ENCODE data around the gene USP37. TPM values are rescaled to one million over a fixed set of nuclear protein-coding genes. Genes with fewer than 3 reads are reported as not detected.

Gene USP37
- total RNA-seq, 1 experiment from 2014 or later, result 7.4 TPM

GRCh38 chr2:218447072-218447471 is 121.1 kb downstream of the USP37 start:
- in situ Hi-C loops (cut with HindIII; ENCODE audit: low pct_unique_long_range_greater_than_20kb, low sequenced_read_pairs), result no loop called here
- DNase-seq (ENCODE audit: low read depth, low spot score), result no peak

GRCh38 chr2:218446547-218446946 is 121.6 kb downstream of the USP37 start:
- in situ Hi-C loops (cut with HindIII; ENCODE audit: low pct_unique_long_range_greater_than_20kb, low sequenced_read_pairs), result no loop called here
- no peak for DNase-seq (ENCODE audit: low read depth, low spot score)

- DNase-seq (ENCODE audit: low read depth, low spot score), result no peak
- in situ Hi-C loops (cut with HindIII; ENCODE audit: low pct_unique_long_range_greater_than_20kb, low sequenced_read_pairs), result no loop called here
These were observed 122.5 kb downstream of the USP37 start for GRCh38 chr2:218445602-218446001.

- in situ Hi-C loops (cut with HindIII; ENCODE audit: low pct_unique_long_range_greater_than_20kb, low sequenced_read_pairs), result no loop called here
- no peak for DNase-seq (ENCODE audit: low read depth, low spot score)
These were observed 123.3 kb downstream of the USP37 start for GRCh38 chr2:218444692-218445357.

- in situ Hi-C loops (cut with HindIII; ENCODE audit: low pct_unique_long_range_greater_than_20kb, low sequenced_read_pairs), result no loop called here
- no peak for DNase-seq (ENCODE audit: low read depth, low spot score)
These were observed 129.6 kb downstream of the USP37 start for GRCh38 chr2:218438596-218438995.

GRCh38 chr2:218437969-218438368 is 130.2 kb downstream of the USP37 start:
- DNase-seq (ENCODE audit: low read depth, low spot score), result no peak
- in situ Hi-C loops (cut with HindIII; ENCODE audit: low pct_unique_long_range_greater_than_20kb, low sequenced_read_pairs), result no loop called here

- in situ Hi-C loops (cut with HindIII; ENCODE audit: low pct_unique_long_range_greater_than_20kb, low sequenced_read_pairs), result no loop called here
- DNase-seq (ENCODE audit: low read depth, low spot score), result no peak
These were observed 131.2 kb downstream of the USP37 start for GRCh38 chr2:218436992-218437391.

- in situ Hi-C loops (cut with HindIII; ENCODE audit: low pct_unique_long_range_greater_than_20kb, low sequenced_read_pairs), result no loop called here
These were observed 132.9 kb downstream of the USP37 start for GRCh38 chr2:218435003-218435982.

GRCh38 chr2:218434456-218434855 is 133.7 kb downstream of the USP37 start:
- DNase-seq (ENCODE audit: low read depth, low spot score), result no peak
- in situ Hi-C loops (cut with HindIII; ENCODE audit: low pct_unique_long_range_greater_than_20kb, low sequenced_read_pairs), result no loop called here

More at GRCh38 chr2:218435003-218435982, 132.9 kb downstream of the USP37 start:
- no peak for DNase-seq (ENCODE audit: low read depth, low spot score)

GRCh38 chr2:218432676-218433365 is 135.3 kb downstream of the USP37 start:
- in situ Hi-C loops (cut with HindIII; ENCODE audit: low pct_unique_long_range_greater_than_20kb, low sequenced_read_pairs), result no loop called here
- no peak for DNase-seq (ENCODE audit: low read depth, low spot score)

- DNase-seq (ENCODE audit: low read depth, low spot score), result no peak
- in situ Hi-C loops (cut with HindIII; ENCODE audit: low pct_unique_long_range_greater_than_20kb, low sequenced_read_pairs), result no loop called here
These were observed 136.3 kb downstream of the USP37 start for GRCh38 chr2:218431878-218432277.

- no peak for DNase-seq (ENCODE audit: low read depth, low spot score)
- in situ Hi-C loops (cut with HindIII; ENCODE audit: low pct_unique_long_range_greater_than_20kb, low sequenced_read_pairs), result no loop called here
These were observed 137.4 kb downstream of the USP37 start for GRCh38 chr2:218430721-218431120.

GRCh38 chr2:218429911-218430692 is 138.0 kb downstream of the USP37 start:
- in situ Hi-C loops (cut with HindIII; ENCODE audit: low pct_unique_long_range_greater_than_20kb, low sequenced_read_pairs), result no loop called here
- DNase-seq (ENCODE audit: low read depth, low spot score), result no peak

GRCh38 chr2:218428846-218429558 is 139.1 kb downstream of the USP37 start:
- DNase-seq (ENCODE audit: low read depth, low spot score), result no peak
- in situ Hi-C loops (cut with HindIII; ENCODE audit: low pct_unique_long_range_greater_than_20kb, low sequenced_read_pairs), result no loop called here

GRCh38 chr2:218427741-218428140 is 140.4 kb downstream of the USP37 start:
- in situ Hi-C loops (cut with HindIII; ENCODE audit: low pct_unique_long_range_greater_than_20kb, low sequenced_read_pairs), result no loop called here

GRCh38 chr2:218425531-218425930 is 142.6 kb downstream of the USP37 start:
- no peak for DNase-seq (ENCODE audit: low read depth, low spot score)
- in situ Hi-C loops (cut with HindIII; ENCODE audit: low pct_unique_long_range_greater_than_20kb, low sequenced_read_pairs), result no loop called here

More at GRCh38 chr2:218427741-218428140, 140.4 kb downstream of the USP37 start:
- DNase-seq (ENCODE audit: low read depth, low spot score), result peak; percentile 32

- DNase-seq (ENCODE audit: low read depth, low spot score), result no peak
- in situ Hi-C loops (cut with HindIII; ENCODE audit: low pct_unique_long_range_greater_than_20kb, low sequenced_read_pairs), result no loop called here
These were observed 144.6 kb downstream of the USP37 start for GRCh38 chr2:218423584-218423983.
